ENCODE measurements around the gene NSMCE1. TPM values are rescaled to one million over a fixed set of nuclear protein-coding genes. Genes with fewer than 3 reads are reported as not detected.

The NSMCE1 gene
- total RNA-seq, 1 experiment from 2014 or later = 19.3 TPM

DNA sequence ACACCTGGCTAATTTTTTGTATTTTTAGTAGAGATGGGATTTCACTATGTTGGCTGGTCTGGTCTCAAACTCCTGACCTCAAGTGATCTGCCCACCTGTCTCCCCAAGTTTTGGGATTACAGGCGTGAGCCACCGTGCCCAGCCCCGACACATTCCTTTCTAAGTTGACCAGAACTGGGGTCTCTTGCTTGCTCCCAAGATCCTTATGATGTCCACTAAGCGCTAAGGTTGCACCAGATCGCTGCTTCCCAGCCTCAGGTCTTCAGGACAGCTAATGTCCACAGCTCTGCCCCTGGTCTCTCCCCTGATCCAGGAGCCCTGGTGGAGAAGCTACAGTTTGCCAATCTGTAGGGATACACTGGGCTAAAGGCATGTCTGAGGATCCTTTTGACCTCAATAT, 29.5 kb downstream of the NSMCE1 start:
- H3K27me3 ChIP-seq (ENCODE audit: insufficient read depth, low read length) = no peaks in the 10 kb centered on the region
- no peak overlapping the region for H3K4ac ChIP-seq (ENCODE audit: low read depth, low read length)
- H2BK120ac ChIP-seq (ENCODE audit: low read depth, low read length, poor library complexity, severe bottlenecking) = no peak overlapping the region
- H3K9me3 Mint-ChIP-seq = no peaks in the 10 kb centered on the region
- no peaks in the 10 kb centered on the region for H3K23me2 ChIP-seq (ENCODE audit: insufficient read length, low read depth, low read length, poor library complexity, severe bottlenecking)
- H2BK20ac ChIP-seq (ENCODE audit: low read depth, low read length, poor library complexity, severe bottlenecking) = no peak overlapping the region
- H3K23ac ChIP-seq (ENCODE audit: insufficient read length, low read depth, low read length) = no peak overlapping the region
- H4K91ac ChIP-seq (ENCODE audit: insufficient read length, low read depth, low read length) = no peak overlapping the region
- H3K9me3 ChIP-seq (ENCODE audit: control insufficient read depth, low read depth, low read length) = no peaks in the 10 kb centered on the region
- no peaks in the 10 kb centered on the region for H3K36me3 Mint-ChIP-seq (ENCODE audit: insufficient read depth in 1 of 3, low read depth in 3 of 3)
- peaks cover 4% of the 10 kb centered on the region; the same call in 1 of the 2 replicates for H3K4me1 ChIP-seq (ENCODE audit: insufficient read depth, low read length)
- no peak overlapping the region for H3T11ph ChIP-seq (ENCODE audit: low read length)
- no peak overlapping the region for H3K4me3 Mint-ChIP-seq
- WGBS (ENCODE audit: extremely low coverage, insufficient read length, low lambda C conversion rate) = no CpG with 5 or more reads among the region's 5 CpGs
- H4K8ac ChIP-seq (replicated peaks; ENCODE audit: insufficient read length, low read depth, low read length) = no peak overlapping the region
- H2BK5ac ChIP-seq (ENCODE audit: insufficient read length, low read length) = no peak overlapping the region
- H3K4me2 ChIP-seq (ENCODE audit: insufficient read depth, insufficient read length, low read length) = no peak overlapping the region
- H3K18ac ChIP-seq (ENCODE audit: insufficient read length, low read depth, low read length) = no peak overlapping the region
- H3K79me1 ChIP-seq (ENCODE audit: insufficient read depth, low read depth, low read length, poor library complexity, severe bottlenecking) = no peaks in the 10 kb centered on the region
- H2BK15ac ChIP-seq (ENCODE audit: low read depth, low read length) = no peak overlapping the region
- no peak overlapping the region for H3K14ac ChIP-seq (ENCODE audit: insufficient read depth, low read length)
- H2AK5ac ChIP-seq (ENCODE audit: insufficient read length, low read length) = no peak overlapping the region
- no peak overlapping the region for H2AFZ ChIP-seq (ENCODE audit: low read length)
- H3K56ac ChIP-seq (ENCODE audit: insufficient read length, low read depth, low read length) = no peak overlapping the region
- no peaks in the 10 kb centered on the region for H3K79me2 ChIP-seq (ENCODE audit: insufficient read depth, low read length)
- H4K20me1 ChIP-seq (ENCODE audit: control insufficient read depth, insufficient read depth, insufficient read length) = no peaks in the 10 kb centered on the region
- H3K9ac ChIP-seq (ENCODE audit: extremely low read depth, insufficient read length, low read length) = no peak overlapping the region
- no peak overlapping the region for H3K27ac ChIP-seq (ENCODE audit: insufficient read length, low read depth, low read length)
- H3K4me1 Mint-ChIP-seq = peaks cover 20 to 32% of the 10 kb centered on the region in 2 experiments
- peaks cover 1% of the 10 kb centered on the region; the same call in 1 of the 2 replicates for H3K27me3 Mint-ChIP-seq (ENCODE audit: low read depth)
- no peak overlapping the region; a peak in 1 of 7 replicates for H3K27ac Mint-ChIP-seq
- no peak for DNase-seq
- H4K5ac ChIP-seq (ENCODE audit: insufficient read length, low read depth, low read length) = no peak overlapping the region
- TF ChIP-seq, protein P1, sequence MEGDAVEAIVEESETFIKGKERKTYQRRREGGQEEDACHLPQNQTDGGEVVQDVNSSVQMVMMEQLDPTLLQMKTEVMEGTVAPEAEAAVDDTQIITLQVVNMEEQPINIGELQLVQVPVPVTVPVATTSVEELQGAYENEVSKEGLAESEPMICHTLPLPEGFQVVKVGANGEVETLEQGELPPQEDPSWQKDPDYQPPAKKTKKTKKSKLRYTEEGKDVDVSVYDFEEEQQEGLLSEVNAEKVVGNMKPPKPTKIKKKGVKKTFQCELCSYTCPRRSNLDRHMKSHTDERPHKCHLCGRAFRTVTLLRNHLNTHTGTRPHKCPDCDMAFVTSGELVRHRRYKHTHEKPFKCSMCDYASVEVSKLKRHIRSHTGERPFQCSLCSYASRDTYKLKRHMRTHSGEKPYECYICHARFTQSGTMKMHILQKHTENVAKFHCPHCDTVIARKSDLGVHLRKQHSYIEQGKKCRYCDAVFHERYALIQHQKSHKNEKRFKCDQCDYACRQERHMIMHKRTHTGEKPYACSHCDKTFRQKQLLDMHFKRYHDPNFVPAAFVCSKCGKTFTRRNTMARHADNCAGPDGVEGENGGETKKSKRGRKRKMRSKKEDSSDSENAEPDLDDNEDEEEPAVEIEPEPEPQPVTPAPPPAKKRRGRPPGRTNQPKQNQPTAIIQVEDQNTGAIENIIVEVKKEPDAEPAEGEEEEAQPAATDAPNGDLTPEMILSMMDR (conservative IDR thresholded peaks at IDR 0.05) = no peak
- H2BK12ac ChIP-seq (ENCODE audit: insufficient read length, low read depth, low read length) = no peak overlapping the region

Data from H9 (cell line).